ENCODE results near the gene CDH7.

GRCh38 chr18:65906621-65907034, 155.8 kb downstream of the CDH7 start:
- TF ChIP-seq, protein P1, sequence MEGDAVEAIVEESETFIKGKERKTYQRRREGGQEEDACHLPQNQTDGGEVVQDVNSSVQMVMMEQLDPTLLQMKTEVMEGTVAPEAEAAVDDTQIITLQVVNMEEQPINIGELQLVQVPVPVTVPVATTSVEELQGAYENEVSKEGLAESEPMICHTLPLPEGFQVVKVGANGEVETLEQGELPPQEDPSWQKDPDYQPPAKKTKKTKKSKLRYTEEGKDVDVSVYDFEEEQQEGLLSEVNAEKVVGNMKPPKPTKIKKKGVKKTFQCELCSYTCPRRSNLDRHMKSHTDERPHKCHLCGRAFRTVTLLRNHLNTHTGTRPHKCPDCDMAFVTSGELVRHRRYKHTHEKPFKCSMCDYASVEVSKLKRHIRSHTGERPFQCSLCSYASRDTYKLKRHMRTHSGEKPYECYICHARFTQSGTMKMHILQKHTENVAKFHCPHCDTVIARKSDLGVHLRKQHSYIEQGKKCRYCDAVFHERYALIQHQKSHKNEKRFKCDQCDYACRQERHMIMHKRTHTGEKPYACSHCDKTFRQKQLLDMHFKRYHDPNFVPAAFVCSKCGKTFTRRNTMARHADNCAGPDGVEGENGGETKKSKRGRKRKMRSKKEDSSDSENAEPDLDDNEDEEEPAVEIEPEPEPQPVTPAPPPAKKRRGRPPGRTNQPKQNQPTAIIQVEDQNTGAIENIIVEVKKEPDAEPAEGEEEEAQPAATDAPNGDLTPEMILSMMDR (IDR thresholded peaks at IDR 0.05) = no peak
- no peak for TF ChIP-seq POLR2A (IDR thresholded peaks at IDR 0.05)
